ENCODE measurements around the gene INCA1. TPM values are rescaled to one million over a fixed set of nuclear protein-coding genes. Genes with fewer than 3 reads are reported as not detected.

Gene INCA1
- polyA plus RNA-seq, 1 of the 3 experiments (the other 2 are of a cell fraction) = 1.2 TPM

DNA sequence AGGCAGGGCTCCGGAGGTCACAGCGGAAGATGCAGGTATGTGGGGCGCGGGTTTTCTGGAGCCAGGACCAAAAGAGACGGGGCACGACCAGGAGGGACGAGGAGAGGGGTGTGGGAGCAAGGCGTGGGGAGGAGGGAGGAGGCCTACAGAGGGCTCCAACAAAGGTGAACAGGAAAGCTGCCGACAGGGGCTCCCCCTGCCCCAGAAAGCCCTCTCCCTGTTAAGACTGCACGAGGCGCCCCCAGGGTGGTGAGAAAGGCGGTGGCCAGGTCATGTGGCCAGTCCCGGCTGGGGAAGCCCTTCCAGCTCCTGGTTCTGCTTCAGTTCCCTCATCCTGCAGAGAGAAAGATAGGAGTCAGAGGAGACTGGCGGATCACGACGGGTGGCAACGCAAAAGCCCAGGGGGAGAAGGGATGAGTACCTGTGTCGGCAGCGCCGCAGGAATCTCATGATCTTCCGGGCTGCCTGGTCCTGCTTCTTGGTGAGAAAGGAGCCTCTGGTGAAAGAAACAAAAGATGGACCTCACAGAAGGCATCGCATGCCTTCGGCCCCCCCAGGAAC is 28.8 kb downstream of the INCA1 start:
- Histone ChIP-seq H3K9me3 (no peaks in the 10 kb centered on the region), H3K27ac (ENCODE audit: low read depth in 2 of 2, low read length in 1 of 2) (peak overlapping the region; percentile 93 to 96), H4K20me1 (ENCODE audit: insufficient read depth) (no peaks in the 10 kb centered on the region), H3K9me2 (no peaks in the 10 kb centered on the region), H3K9ac (peak overlapping the region; percentile 77), H3K27me3 (ENCODE audit: insufficient read depth) (no peaks in the 10 kb centered on the region), H2AFZ (ENCODE audit: low read depth) (no peak overlapping the region), H3K36me3 (replicated peaks in 1 of 2; ENCODE audit: control insufficient read depth in 1 of 2, insufficient read depth in 2 of 2, low read length in 1 of 2) (peaks cover 11 to 18% of the 10 kb centered on the region in 2 experiments), H3K4me1 (ENCODE audit: control insufficient read depth in 1 of 2, insufficient read depth in 2 of 2, low read depth in 1 of 2, low read length in 1 of 2) (peaks cover 16 to 24% of the 10 kb centered on the region in 2 experiments; a peak in 3 of 4 replicates), H3K79me2 (ENCODE audit: insufficient read depth) (peaks cover 48% of the 10 kb centered on the region), H3K4me2 (peak overlapping the region; percentile 97), H3F3A (replicated peaks; ENCODE audit: insufficient read depth) (peaks cover 23% of the 10 kb centered on the region), H3K4me3 (ENCODE audit: low read depth in 2 of 2, low read length in 1 of 2) (peak overlapping the region; percentile 59 to 72)
- 31% methylated on average over 23 of the region's 23 CpGs for WGBS (ENCODE audit: low lambda C conversion rate)
- ChIA-PET POLR2A (interaction anchor here (1.5 to 4.2 kb wide), 4 partner anchors 16 to 29 kb away, joined by 3 to 56 read pairs (median 34); partner anchors contain the start of genes ENO3, INCA1, KIF1C and PFN1), CTCF (interaction anchor here (0.8 to 6.6 kb wide), 9 partner anchors 11 to 94 kb away, joined by 3 to 52 read pairs (median 4); partner anchors contain the start of genes CAMTA2, CHRNE, ENO3 and SLC25A11)
- peak; percentile 62 for DNase-seq
- TF ChIP-seq FOXJ3 (CRISPR knock-in tag; IDR thresholded peaks at IDR 0.05) (no peak), ELF1 (IDR thresholded peaks at IDR 0.05) (no peak), CHD2 (IDR thresholded peaks at IDR 0.05; ENCODE audit: low read length, partially characterized antibody) (no peak), RAD21 (IDR thresholded peaks at IDR 0.05; ENCODE audit: low read length) (no peak), SIN3A (IDR thresholded peaks at IDR 0.05; ENCODE audit: borderline replicate concordance, low read depth, low read length) (0 out of 2 replicates have a peak, but pooled peaks have one; percentile 10)
- TF ChIP-seq, protein P1, sequence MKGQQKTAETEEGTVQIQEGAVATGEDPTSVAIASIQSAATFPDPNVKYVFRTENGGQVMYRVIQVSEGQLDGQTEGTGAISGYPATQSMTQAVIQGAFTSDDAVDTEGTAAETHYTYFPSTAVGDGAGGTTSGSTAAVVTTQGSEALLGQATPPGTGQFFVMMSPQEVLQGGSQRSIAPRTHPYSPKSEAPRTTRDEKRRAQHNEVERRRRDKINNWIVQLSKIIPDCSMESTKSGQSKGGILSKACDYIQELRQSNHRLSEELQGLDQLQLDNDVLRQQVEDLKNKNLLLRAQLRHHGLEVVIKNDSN (IDR thresholded peaks at IDR 0.05; ENCODE audit: borderline replicate concordance, low read depth) = 0 out of 2 replicates have a peak, but pooled peaks have one; percentile 32
- TF ChIP-seq, protein P2, sequence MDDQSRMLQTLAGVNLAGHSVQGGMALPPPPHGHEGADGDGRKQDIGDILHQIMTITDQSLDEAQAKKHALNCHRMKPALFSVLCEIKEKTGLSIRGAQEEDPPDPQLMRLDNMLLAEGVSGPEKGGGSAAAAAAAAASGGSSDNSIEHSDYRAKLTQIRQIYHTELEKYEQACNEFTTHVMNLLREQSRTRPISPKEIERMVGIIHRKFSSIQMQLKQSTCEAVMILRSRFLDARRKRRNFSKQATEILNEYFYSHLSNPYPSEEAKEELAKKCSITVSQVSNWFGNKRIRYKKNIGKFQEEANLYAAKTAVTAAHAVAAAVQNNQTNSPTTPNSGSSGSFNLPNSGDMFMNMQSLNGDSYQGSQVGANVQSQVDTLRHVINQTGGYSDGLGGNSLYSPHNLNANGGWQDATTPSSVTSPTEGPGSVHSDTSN (IDR thresholded peaks at IDR 0.05) = no peak

GRCh38 chr17:4967539-4968485 is 29.5 kb downstream of the INCA1 start, which contains the start of gene SPAG7:
Gene SPAG7 (minus strand): TSS chr17:4967817. CDS start chr17:4967804, 13 bp downstream.
- ChIA-PET POLR2A (interaction anchor here (0.6 to 4.2 kb wide), 13 partner anchors 9 to 230 kb away, joined by 3 to 56 read pairs (median 5); partner anchors contain the start of genes ENO3, INCA1, KIF1C and PFN1), CTCF (interaction anchor here (0.8 to 6.6 kb wide), 12 partner anchors 12 to 95 kb away, joined by 3 to 52 read pairs (median 3); partner anchors contain the start of genes CAMTA2, ENO3, RNF167 and SLC25A11)
- Histone ChIP-seq H3K4me1 (ENCODE audit: control insufficient read depth in 1 of 2, insufficient read depth in 2 of 2, low read depth in 1 of 2, low read length in 1 of 2) (peaks cover 16 to 24% of the 10 kb centered on the region in 2 experiments; a peak in 3 of 4 replicates), H3K9me2 (no peaks in the 10 kb centered on the region), H3F3A (replicated peaks; ENCODE audit: insufficient read depth) (peaks cover 24% of the 10 kb centered on the region), H4K20me1 (ENCODE audit: insufficient read depth) (no peaks in the 10 kb centered on the region), H3K27me3 (ENCODE audit: insufficient read depth) (no peaks in the 10 kb centered on the region), H3K79me2 (ENCODE audit: insufficient read depth) (peaks cover 50% of the 10 kb centered on the region), H3K36me3 (replicated peaks in 1 of 2; ENCODE audit: control insufficient read depth in 1 of 2, insufficient read depth in 2 of 2, low read length in 1 of 2) (peaks cover 7 to 19% of the 10 kb centered on the region in 2 experiments), H3K9me3 (no peaks in the 10 kb centered on the region), H2AFZ (ENCODE audit: low read depth) (no peak within 1 kb of the TSS; the same call in none of the 2 replicates), H3K9ac (peak within 1 kb of the TSS; percentile 77), H3K4me3 (ENCODE audit: low read depth in 2 of 2, low read length in 1 of 2) (peak within 1 kb of the TSS; percentile 59 to 72), H3K27ac (ENCODE audit: low read depth in 2 of 2, low read length in 1 of 2) (peak within 1 kb of the TSS; percentile 93 to 96), H3K4me2 (peak within 1 kb of the TSS; percentile 97)
- DNase-seq = peak; percentile 95
- 6% methylated on average over 27 of the region's 66 CpGs for WGBS (ENCODE audit: low lambda C conversion rate)
- TF ChIP-seq YY1 (IDR thresholded peaks at IDR 0.05; ENCODE audit: low read depth) (peak; percentile 97), ELF1 (IDR thresholded peaks at IDR 0.05) (0 out of 2 replicates have a peak, but pooled peaks have one; percentile 22), FOXM1 (IDR thresholded peaks at IDR 0.05; ENCODE audit: low read depth) (no peak), CHD2 (IDR thresholded peaks at IDR 0.05; ENCODE audit: low read length, partially characterized antibody) (peak; percentile 54), TAF1 (IDR thresholded peaks at IDR 0.05; ENCODE audit: borderline replicate concordance, low read depth, low read length) (peak; percentile 96), EZH2phosphoT487 (IDR thresholded peaks at IDR 0.05; ENCODE audit: borderline replicate concordance, low read depth) (no peak), TEAD4 (IDR thresholded peaks at IDR 0.05; ENCODE audit: borderline replicate concordance, insufficient read depth) (no peak), EP300 (IDR thresholded peaks at IDR 0.05; ENCODE audit: borderline replicate concordance in 1 of 2, low read depth in 1 of 2, low read length in 1 of 2) (no peak), USF2 (IDR thresholded peaks at IDR 0.05; ENCODE audit: borderline replicate concordance, low read depth, low read length) (no peak), RAD21 (IDR thresholded peaks at IDR 0.05; ENCODE audit: low read length) (peak; percentile 64), POLR2AphosphoS5 (IDR thresholded peaks at IDR 0.05; ENCODE audit: low read depth, low read length) (no peak; the same call in none of the 2 replicates), FOSL2 (IDR thresholded peaks at IDR 0.05; ENCODE audit: borderline replicate concordance, low read depth) (no peak; the same call in 1 of the 2 replicates), RCOR1 (IDR thresholded peaks at IDR 0.05; ENCODE audit: low read length) (no peak), GABPA (IDR thresholded peaks at IDR 0.05; ENCODE audit: low read depth) (peak; percentile 61)
- TF ChIP-seq, protein P1 (IDR thresholded peaks at IDR 0.05; ENCODE audit: borderline replicate concordance, low read depth) = no peak
- TF ChIP-seq, protein P3, sequence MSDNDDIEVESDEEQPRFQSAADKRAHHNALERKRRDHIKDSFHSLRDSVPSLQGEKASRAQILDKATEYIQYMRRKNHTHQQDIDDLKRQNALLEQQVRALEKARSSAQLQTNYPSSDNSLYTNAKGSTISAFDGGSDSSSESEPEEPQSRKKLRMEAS (IDR thresholded peaks at IDR 0.05; ENCODE audit: low read depth) = peak; percentile 48
